Measurements from ENCODE around the gene MAGI1.
"Not testable (repeated sequence)": the region's sequence is repeated elsewhere in the genome, so short reads cannot be mapped to it uniquely, and the experiment has no call there.

MAGI1 gene

GRCh38 chr3:65540666-65541065, 498.1 kb downstream of the MAGI1 start:
- no peak for DNase-seq

GRCh38 chr3:65539616-65540015, 499.1 kb downstream of the MAGI1 start:
- no peak for DNase-seq

- no peak for DNase-seq
These were observed 500.6 kb downstream of the MAGI1 start for GRCh38 chr3:65538101-65538500.

GRCh38 chr3:65537109-65537508, 501.6 kb downstream of the MAGI1 start:
- DNase-seq, result no peak

GRCh38 chr3:65535260-65535659, 503.5 kb downstream of the MAGI1 start:
- DNase-seq, result no peak

GRCh38 chr3:65534805-65535204, 503.9 kb downstream of the MAGI1 start:
- DNase-seq, result no peak

- DNase-seq, result no peak
These were observed 506.0 kb downstream of the MAGI1 start for GRCh38 chr3:65532749-65533148.

- DNase-seq, result no peak
These were observed 506.5 kb downstream of the MAGI1 start for GRCh38 chr3:65532215-65532614.

- no peak for DNase-seq
These were observed 507.2 kb downstream of the MAGI1 start for GRCh38 chr3:65531499-65531898.

- DNase-seq, result no peak
These were observed 512.1 kb downstream of the MAGI1 start for GRCh38 chr3:65526656-65527055.

GRCh38 chr3:65524584-65524983, 514.1 kb downstream of the MAGI1 start:
- DNase-seq, result no peak

GRCh38 chr3:65523878-65524277, 514.8 kb downstream of the MAGI1 start:
- DNase-seq, result no peak

- DNase-seq, result no peak
These were observed 517.7 kb downstream of the MAGI1 start for GRCh38 chr3:65521032-65521431.

- DNase-seq, result no peak
These were observed 521.7 kb downstream of the MAGI1 start for GRCh38 chr3:65516998-65517397.

GRCh38 chr3:65514317-65514716, 524.4 kb downstream of the MAGI1 start:
- DNase-seq, result not testable (repeated sequence)

- not testable (repeated sequence) for DNase-seq
These were observed 529.3 kb downstream of the MAGI1 start for GRCh38 chr3:65509423-65509794.

GRCh38 chr3:65508750-65509422, 529.8 kb downstream of the MAGI1 start:
- no peak for DNase-seq

- no peak for DNase-seq
These were observed 531.3 kb downstream of the MAGI1 start for GRCh38 chr3:65507437-65507836.

- no peak for DNase-seq
These were observed 534.9 kb downstream of the MAGI1 start for GRCh38 chr3:65503776-65504175.

- DNase-seq, result no peak
These were observed 536.2 kb downstream of the MAGI1 start for GRCh38 chr3:65502526-65502925.

GRCh38 chr3:65500398-65501306, 538.1 kb downstream of the MAGI1 start:
- DNase-seq, result peak; percentile 88

- no peak for DNase-seq
These were observed 540.9 kb downstream of the MAGI1 start for GRCh38 chr3:65497846-65498245.

GRCh38 chr3:65497236-65497635, 541.5 kb downstream of the MAGI1 start:
- DNase-seq, result no peak

GRCh38 chr3:65493938-65494337, 544.8 kb downstream of the MAGI1 start:
- no peak for DNase-seq

Data from NCI-H526 treated with DMSO at 0.1 percent for 48 hours (cell line).